Measurements from ENCODE around the gene IL1RAPL1.

DNA sequence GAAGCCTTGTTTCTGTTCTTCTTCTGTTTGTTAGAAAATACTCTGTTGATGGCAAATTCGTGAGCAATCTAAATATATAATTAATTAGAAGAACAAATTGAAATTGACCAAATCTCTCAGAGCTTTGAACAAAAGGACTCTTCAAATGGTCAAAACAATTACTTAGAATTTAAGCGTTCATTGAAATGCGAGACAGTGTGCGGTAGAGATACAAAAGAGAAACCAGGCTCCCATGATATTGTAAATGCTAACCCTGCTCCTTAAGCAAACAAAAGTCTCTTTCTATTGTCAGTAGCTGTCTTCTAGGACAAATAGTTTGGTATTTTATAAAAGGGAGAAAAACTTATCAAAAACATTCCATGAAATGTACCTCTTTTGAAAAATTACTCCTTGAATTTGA, 1174.8 kb downstream of the IL1RAPL1 start:
- TF ChIP-seq, protein P1, sequence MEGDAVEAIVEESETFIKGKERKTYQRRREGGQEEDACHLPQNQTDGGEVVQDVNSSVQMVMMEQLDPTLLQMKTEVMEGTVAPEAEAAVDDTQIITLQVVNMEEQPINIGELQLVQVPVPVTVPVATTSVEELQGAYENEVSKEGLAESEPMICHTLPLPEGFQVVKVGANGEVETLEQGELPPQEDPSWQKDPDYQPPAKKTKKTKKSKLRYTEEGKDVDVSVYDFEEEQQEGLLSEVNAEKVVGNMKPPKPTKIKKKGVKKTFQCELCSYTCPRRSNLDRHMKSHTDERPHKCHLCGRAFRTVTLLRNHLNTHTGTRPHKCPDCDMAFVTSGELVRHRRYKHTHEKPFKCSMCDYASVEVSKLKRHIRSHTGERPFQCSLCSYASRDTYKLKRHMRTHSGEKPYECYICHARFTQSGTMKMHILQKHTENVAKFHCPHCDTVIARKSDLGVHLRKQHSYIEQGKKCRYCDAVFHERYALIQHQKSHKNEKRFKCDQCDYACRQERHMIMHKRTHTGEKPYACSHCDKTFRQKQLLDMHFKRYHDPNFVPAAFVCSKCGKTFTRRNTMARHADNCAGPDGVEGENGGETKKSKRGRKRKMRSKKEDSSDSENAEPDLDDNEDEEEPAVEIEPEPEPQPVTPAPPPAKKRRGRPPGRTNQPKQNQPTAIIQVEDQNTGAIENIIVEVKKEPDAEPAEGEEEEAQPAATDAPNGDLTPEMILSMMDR (conservative IDR thresholded peaks at IDR 0.05), result no peak
- TF ChIP-seq ZFX (IDR thresholded peaks at IDR 0.05), result no peak

All from C4-2B (cell line).